ENCODE measurements around the gene PDZRN4. TPM values are rescaled to one million over a fixed set of nuclear protein-coding genes. Genes with fewer than 3 reads are reported as not detected.

Gene PDZRN4
- polyA plus RNA-seq, 2 of the 4 experiments (the other 2 are of a cell fraction) = 0.03 TPM

DNA sequence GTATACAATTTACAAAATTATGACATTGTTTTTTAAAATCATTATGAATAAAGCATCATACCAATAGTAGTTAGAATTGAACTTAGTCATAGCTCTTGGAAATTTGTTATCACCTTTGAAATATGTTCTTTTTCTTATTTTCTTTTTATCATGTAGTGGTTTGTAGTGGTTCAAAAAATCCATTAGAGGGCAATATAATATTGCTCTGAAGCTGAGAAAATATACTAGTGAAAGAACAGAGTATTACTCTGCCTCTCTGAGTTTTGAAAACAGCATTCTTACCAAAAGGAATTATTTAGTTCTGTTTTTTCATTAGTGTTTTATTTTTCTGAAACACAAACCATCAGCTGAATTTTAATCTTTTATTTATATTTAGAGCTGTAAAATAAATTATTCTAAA is 76.2 kb downstream of the PDZRN4 start:
- Histone ChIP-seq H3K4me2 (no peak overlapping the region), H3K9me3 (no peaks in the 10 kb centered on the region), H3K4me1 (no peaks in the 10 kb centered on the region), H3K27ac (no peak overlapping the region), H3K4me3 (no peak overlapping the region)
- TF ChIP-seq NR3C1 (IDR thresholded peaks at IDR 0.05) (no peak), FOSB (CRISPR knock-in tag; IDR thresholded peaks at IDR 0.05) (no peak), SMC3 (IDR thresholded peaks at IDR 0.05) (peak; percentile 43; the same call in 2 of the 3 replicates), RAD21 (conservative IDR thresholded peaks at IDR 0.05 in 1 of 2, IDR thresholded peaks at IDR 0.05 in 1 of 2) (peak; percentile 55 to 61), KDM5A (IDR thresholded peaks at IDR 0.05) (no peak), SREBF2 (IDR thresholded peaks at IDR 0.05) (no peak), TFCP2L1 (CRISPR knock-in tag; IDR thresholded peaks at IDR 0.05) (no peak)
- TF ChIP-seq, protein P1, sequence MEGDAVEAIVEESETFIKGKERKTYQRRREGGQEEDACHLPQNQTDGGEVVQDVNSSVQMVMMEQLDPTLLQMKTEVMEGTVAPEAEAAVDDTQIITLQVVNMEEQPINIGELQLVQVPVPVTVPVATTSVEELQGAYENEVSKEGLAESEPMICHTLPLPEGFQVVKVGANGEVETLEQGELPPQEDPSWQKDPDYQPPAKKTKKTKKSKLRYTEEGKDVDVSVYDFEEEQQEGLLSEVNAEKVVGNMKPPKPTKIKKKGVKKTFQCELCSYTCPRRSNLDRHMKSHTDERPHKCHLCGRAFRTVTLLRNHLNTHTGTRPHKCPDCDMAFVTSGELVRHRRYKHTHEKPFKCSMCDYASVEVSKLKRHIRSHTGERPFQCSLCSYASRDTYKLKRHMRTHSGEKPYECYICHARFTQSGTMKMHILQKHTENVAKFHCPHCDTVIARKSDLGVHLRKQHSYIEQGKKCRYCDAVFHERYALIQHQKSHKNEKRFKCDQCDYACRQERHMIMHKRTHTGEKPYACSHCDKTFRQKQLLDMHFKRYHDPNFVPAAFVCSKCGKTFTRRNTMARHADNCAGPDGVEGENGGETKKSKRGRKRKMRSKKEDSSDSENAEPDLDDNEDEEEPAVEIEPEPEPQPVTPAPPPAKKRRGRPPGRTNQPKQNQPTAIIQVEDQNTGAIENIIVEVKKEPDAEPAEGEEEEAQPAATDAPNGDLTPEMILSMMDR (IDR thresholded peaks at IDR 0.05) = peak; percentile 42; the same call in 2 of the 3 replicates
- ATAC-seq (peak in 1 of 2 experiments; percentile 62; a peak in 2 of 6 replicates), FAIRE-seq (no peak), DNase-seq (ENCODE audit: low read depth in 1 of 2, low spot score in 1 of 2) (peak in 1 of 2 experiments; percentile 6)
- POLR2A ChIA-PET = no interaction called here
- CTCF ChIA-PET = interaction anchor here (0.8 to 1.3 kb wide), 4 partner anchors 9 to 1108 kb away, joined by 3 to 4 read pairs (median 3); no protein-coding TSS in a partner anchor

DNA sequence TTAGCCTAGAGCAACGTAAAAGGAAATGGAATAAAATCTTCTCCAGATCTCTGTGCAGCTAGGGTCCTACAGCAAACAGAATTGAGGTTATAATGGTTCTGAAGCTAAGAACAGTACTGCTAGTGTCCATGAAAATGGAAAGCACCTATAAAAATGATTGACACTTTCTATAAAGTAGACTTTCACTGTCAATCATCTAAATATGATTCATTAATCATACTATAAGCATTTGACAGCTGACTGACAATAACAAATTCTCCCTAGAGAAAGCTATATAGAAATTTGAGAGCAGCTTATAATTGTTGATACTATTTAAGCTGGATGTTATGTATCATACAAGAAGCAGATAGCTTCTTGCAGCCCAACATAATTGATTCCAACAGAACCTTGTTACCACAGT is 80.9 kb downstream of the PDZRN4 start:
- no peak overlapping the region for H3K4me2 ChIP-seq
- no peak overlapping the region for H3K4me3 ChIP-seq
- ATAC-seq = no peak
- 63% methylated on average over 1 of the region's 1 CpG for WGBS (ENCODE audit: missing lambda C conversion rate)
- ChIA-PET CTCF (interaction anchor here (1.5 kb wide), 1 partner anchor 755 kb away, joined by 3 read pairs; no protein-coding TSS in a partner anchor), POLR2A (no interaction called here)
- FAIRE-seq = no peak
- DNase-seq (ENCODE audit: low read depth in 1 of 2, low spot score in 1 of 2) = no peak
- no peak overlapping the region for H3K27ac ChIP-seq
- no peaks in the 10 kb centered on the region for H3K9me3 ChIP-seq
- H3K4me1 ChIP-seq = no peaks in the 10 kb centered on the region
- TF ChIP-seq, protein P2, sequence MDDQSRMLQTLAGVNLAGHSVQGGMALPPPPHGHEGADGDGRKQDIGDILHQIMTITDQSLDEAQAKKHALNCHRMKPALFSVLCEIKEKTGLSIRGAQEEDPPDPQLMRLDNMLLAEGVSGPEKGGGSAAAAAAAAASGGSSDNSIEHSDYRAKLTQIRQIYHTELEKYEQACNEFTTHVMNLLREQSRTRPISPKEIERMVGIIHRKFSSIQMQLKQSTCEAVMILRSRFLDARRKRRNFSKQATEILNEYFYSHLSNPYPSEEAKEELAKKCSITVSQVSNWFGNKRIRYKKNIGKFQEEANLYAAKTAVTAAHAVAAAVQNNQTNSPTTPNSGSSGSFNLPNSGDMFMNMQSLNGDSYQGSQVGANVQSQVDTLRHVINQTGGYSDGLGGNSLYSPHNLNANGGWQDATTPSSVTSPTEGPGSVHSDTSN (IDR thresholded peaks at IDR 0.05) = no peak
- no peak for TF ChIP-seq NR3C1 (IDR thresholded peaks at IDR 0.05)
- no peak for TF ChIP-seq BHLHE40 (IDR thresholded peaks at IDR 0.05; ENCODE audit: low read depth, low read length)

DNA sequence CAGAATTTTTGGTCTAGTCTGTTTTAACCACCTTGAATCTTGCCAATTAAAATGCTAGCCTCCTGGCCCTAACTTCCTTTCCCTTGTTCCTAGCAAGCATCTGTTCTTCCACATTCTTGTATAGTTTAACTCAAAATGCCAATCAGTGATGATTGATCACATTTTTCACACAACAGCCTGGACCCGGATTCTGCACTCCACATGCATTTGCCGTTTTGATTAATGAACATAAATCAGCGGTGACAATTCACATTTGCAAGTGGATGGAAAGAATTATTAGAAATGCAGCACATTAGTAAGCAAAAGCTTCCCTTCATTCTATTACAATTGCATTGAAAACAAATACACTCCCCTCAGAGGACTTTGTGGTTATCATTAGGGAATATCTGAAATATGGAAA is 83.4 kb downstream of the PDZRN4 start:
- Histone ChIP-seq H3K9me3 (no peaks in the 10 kb centered on the region), H3K27ac (no peak overlapping the region), H3K4me3 (no peak overlapping the region), H3K4me2 (no peak overlapping the region), H3K4me1 (peaks cover 5% of the 10 kb centered on the region; the same call in 1 of the 3 replicates)
- TF ChIP-seq POLR2AphosphoS2 (conservative IDR thresholded peaks at IDR 0.05; ENCODE audit: low read length) (no peak), CHD2 (IDR thresholded peaks at IDR 0.05; ENCODE audit: low read length, partially characterized antibody) (no peak), ZSCAN20 (CRISPR knock-in tag; IDR thresholded peaks at IDR 0.05) (no peak), TFCP2L1 (CRISPR knock-in tag; IDR thresholded peaks at IDR 0.05) (no peak), SREBF2 (IDR thresholded peaks at IDR 0.05) (no peak), RCOR1 (IDR thresholded peaks at IDR 0.05; ENCODE audit: low read depth, low read length) (no peak), EHMT2 (IDR thresholded peaks at IDR 0.05; ENCODE audit: low read depth) (no peak), FOSB (CRISPR knock-in tag; IDR thresholded peaks at IDR 0.05) (no peak), JUN (IDR thresholded peaks at IDR 0.05) (no peak), NPAS2 (CRISPR knock-in tag; IDR thresholded peaks at IDR 0.05; ENCODE audit: borderline replicate concordance) (no peak), CBX8 (IDR thresholded peaks at IDR 0.05) (no peak)
- TF ChIP-seq, protein P3, sequence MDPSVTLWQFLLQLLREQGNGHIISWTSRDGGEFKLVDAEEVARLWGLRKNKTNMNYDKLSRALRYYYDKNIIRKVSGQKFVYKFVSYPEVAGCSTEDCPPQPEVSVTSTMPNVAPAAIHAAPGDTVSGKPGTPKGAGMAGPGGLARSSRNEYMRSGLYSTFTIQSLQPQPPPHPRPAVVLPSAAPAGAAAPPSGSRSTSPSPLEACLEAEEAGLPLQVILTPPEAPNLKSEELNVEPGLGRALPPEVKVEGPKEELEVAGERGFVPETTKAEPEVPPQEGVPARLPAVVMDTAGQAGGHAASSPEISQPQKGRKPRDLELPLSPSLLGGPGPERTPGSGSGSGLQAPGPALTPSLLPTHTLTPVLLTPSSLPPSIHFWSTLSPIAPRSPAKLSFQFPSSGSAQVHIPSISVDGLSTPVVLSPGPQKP (IDR thresholded peaks at IDR 0.05; ENCODE audit: low read depth, low read length) = no peak
- TF ChIP-seq, protein P4, sequence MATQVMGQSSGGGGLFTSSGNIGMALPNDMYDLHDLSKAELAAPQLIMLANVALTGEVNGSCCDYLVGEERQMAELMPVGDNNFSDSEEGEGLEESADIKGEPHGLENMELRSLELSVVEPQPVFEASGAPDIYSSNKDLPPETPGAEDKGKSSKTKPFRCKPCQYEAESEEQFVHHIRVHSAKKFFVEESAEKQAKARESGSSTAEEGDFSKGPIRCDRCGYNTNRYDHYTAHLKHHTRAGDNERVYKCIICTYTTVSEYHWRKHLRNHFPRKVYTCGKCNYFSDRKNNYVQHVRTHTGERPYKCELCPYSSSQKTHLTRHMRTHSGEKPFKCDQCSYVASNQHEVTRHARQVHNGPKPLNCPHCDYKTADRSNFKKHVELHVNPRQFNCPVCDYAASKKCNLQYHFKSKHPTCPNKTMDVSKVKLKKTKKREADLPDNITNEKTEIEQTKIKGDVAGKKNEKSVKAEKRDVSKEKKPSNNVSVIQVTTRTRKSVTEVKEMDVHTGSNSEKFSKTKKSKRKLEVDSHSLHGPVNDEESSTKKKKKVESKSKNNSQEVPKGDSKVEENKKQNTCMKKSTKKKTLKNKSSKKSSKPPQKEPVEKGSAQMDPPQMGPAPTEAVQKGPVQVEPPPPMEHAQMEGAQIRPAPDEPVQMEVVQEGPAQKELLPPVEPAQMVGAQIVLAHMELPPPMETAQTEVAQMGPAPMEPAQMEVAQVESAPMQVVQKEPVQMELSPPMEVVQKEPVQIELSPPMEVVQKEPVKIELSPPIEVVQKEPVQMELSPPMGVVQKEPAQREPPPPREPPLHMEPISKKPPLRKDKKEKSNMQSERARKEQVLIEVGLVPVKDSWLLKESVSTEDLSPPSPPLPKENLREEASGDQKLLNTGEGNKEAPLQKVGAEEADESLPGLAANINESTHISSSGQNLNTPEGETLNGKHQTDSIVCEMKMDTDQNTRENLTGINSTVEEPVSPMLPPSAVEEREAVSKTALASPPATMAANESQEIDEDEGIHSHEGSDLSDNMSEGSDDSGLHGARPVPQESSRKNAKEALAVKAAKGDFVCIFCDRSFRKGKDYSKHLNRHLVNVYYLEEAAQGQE (IDR thresholded peaks at IDR 0.05) = no peak
- FAIRE-seq (no peak), DNase-seq (ENCODE audit: low read depth in 1 of 2, low spot score in 1 of 2) (no peak), ATAC-seq (no peak)
- CTCF ChIA-PET = no interaction called here
- WGBS (ENCODE audit: missing lambda C conversion rate) = 65% methylated on average over 3 of the region's 3 CpGs
- POLR2A ChIA-PET = no interaction called here
